ENCODE measurements around the gene LNPEP.
A peak's percentile ranks its signal among the peaks of the same experiment; 100 is the strongest.

The LNPEP gene

GRCh38 chr5:97019435-97020117, 83.7 kb downstream of the LNPEP start:
- no peak overlapping the region; the same call in 1 of the 2 replicates for H3K27ac ChIP-seq
- no peak for TF ChIP-seq CTCF (conservative IDR thresholded peaks at IDR 0.05)

DNA sequence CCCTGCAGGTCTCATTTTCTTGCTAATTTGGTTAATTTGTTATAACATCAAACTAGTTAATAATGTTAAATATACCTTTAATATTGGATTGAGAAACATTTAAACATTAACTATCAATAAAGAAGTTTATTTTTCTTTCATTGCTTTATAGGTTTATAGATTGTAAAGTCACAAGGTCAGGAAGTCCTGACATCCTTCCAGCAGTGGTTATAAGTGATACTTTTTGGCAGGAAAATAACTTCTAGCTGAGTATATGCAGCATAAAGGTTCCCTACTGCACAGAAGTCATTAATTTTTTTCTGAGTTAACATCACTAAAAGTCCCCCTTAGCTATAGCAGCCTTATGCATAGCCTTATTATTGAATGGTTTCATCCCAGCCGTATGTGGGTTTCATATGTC, 85.5 kb downstream of the LNPEP start:
- TF ChIP-seq CTCF (conservative IDR thresholded peaks at IDR 0.05), result no peak
- H3K27ac ChIP-seq, result peak overlapping the region; percentile 67

GRCh38 chr5:97022898-97023297, 87.0 kb downstream of the LNPEP start:
- no peak for TF ChIP-seq CTCF (conservative IDR thresholded peaks at IDR 0.05)

GRCh38 chr5:97026721-97027120, 90.8 kb downstream of the LNPEP start:
- no peak for TF ChIP-seq CTCF (conservative IDR thresholded peaks at IDR 0.05)
- H3K27ac ChIP-seq, result no peak overlapping the region

More at GRCh38 chr5:97022898-97023297, 87.0 kb downstream of the LNPEP start:
- peak overlapping the region; percentile 67; the same call in 1 of the 2 replicates for H3K27ac ChIP-seq

- H3K27ac ChIP-seq, result no peak overlapping the region
- TF ChIP-seq CTCF (conservative IDR thresholded peaks at IDR 0.05), result no peak
Observed at GRCh38 chr5:97037819-97038218, 101.9 kb downstream of the LNPEP start.

- H3K27ac ChIP-seq, result no peak overlapping the region
- no peak for TF ChIP-seq CTCF (conservative IDR thresholded peaks at IDR 0.05)
Observed at GRCh38 chr5:97041239-97041638, 105.4 kb downstream of the LNPEP start.

DNA sequence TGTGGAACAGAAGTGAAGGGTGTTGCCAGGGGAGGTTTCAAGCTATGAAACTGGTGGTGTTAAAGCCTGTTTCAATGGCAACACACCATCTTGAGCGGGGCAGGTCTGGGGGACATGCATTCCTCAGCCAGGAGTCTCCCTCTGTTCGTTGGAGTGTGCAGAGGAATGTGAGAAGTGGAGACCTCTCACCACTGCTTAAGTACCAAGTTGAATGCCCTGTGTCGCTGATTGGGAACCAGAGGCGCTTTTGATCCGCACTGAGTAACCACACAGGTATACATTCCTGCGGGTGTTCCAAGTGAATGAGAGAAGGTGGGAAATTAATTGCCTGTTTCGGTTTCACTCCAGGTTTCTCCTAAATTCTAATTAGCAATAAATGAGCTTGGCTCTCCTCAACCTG, 107.1 kb downstream of the LNPEP start:
- TF ChIP-seq CTCF (conservative IDR thresholded peaks at IDR 0.05), result no peak
- peak overlapping the region; percentile 58; the same call in 1 of the 2 replicates for H3K27ac ChIP-seq

Measured in VCaP (cell line).